Measurements from ENCODE around the gene FOXP1.

FOXP1 gene

DNA sequence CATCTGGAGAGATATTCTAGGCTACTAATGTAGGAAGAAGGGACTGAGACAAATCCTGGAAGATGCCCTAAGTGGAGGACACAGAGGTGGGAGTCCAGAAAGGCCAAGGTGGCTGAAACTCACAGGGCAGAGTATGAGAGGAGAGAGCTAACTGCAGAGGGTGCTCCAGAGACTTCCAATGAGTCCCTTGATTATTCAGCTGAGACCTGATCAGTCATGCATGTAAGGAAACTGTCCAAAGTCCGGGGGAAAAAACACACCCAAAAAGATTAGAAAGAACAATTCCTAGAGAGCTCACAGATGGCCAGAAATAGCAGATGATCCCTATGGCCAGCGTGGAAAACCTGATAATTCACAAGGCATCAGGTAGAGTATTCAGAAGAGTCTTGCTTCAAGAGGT lies 18.7 kb upstream of the FOXP1 start:
- no peak overlapping the region for H3K4me3 ChIP-seq (replicated peaks in 1 of 2; ENCODE audit: low read depth in 2 of 2, low read length in 2 of 2)
- DNase-seq (ENCODE audit: low read depth in 2 of 2): peak in 1 of 2 donors; percentile 7
- TF ChIP-seq, protein P1, sequence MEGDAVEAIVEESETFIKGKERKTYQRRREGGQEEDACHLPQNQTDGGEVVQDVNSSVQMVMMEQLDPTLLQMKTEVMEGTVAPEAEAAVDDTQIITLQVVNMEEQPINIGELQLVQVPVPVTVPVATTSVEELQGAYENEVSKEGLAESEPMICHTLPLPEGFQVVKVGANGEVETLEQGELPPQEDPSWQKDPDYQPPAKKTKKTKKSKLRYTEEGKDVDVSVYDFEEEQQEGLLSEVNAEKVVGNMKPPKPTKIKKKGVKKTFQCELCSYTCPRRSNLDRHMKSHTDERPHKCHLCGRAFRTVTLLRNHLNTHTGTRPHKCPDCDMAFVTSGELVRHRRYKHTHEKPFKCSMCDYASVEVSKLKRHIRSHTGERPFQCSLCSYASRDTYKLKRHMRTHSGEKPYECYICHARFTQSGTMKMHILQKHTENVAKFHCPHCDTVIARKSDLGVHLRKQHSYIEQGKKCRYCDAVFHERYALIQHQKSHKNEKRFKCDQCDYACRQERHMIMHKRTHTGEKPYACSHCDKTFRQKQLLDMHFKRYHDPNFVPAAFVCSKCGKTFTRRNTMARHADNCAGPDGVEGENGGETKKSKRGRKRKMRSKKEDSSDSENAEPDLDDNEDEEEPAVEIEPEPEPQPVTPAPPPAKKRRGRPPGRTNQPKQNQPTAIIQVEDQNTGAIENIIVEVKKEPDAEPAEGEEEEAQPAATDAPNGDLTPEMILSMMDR (IDR thresholded peaks at IDR 0.05; ENCODE audit: low read depth, low read length): no peak

DNA sequence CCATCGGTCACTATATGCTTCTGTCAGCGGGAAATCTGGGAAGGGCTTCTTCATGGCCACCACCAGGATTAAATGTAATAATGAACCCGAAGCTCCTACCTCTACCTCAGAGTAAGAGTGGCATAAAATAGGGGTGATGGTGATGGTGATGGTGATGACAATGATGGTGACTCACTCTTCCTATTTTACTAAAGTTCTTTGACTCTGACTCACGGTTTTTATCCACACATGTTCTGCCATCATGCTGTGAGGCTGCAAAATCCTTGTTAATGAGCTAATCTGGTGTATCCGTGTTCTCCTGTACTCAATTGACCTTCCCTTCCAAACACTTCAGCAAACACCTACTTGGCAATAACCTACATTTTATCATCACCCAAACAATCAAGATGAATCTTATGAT lies 18.3 kb upstream of the FOXP1 start:
- TF ChIP-seq, protein P1 (IDR thresholded peaks at IDR 0.05; ENCODE audit: low read depth, low read length): no peak
- H3K4me3 ChIP-seq (replicated peaks in 1 of 2; ENCODE audit: low read depth in 2 of 2, low read length in 2 of 2): no peak overlapping the region
- DNase-seq (ENCODE audit: low read depth in 2 of 2): peak; percentile 35 to 71

- H3K4me3 ChIP-seq (replicated peaks in 1 of 2; ENCODE audit: low read depth in 2 of 2, low read length in 2 of 2): no peak overlapping the region
- DNase-seq (ENCODE audit: low read depth in 2 of 2): peak in 1 of 2 donors; percentile 2
- TF ChIP-seq, protein P1 (IDR thresholded peaks at IDR 0.05; ENCODE audit: low read depth, low read length): no peak
Observed at GRCh38 chr3:71600646-71601288, 17.2 kb upstream of the FOXP1 start.

- DNase-seq (ENCODE audit: low read depth in 2 of 2): peak; percentile 43 to 48
- TF ChIP-seq, protein P1 (IDR thresholded peaks at IDR 0.05; ENCODE audit: low read depth, low read length): no peak
- H3K4me3 ChIP-seq (replicated peaks in 1 of 2; ENCODE audit: low read depth in 2 of 2, low read length in 2 of 2): no peak overlapping the region
Observed at GRCh38 chr3:71599416-71599815, 15.9 kb upstream of the FOXP1 start.

- DNase-seq (ENCODE audit: low read depth in 2 of 2): no peak
- TF ChIP-seq, protein P1 (IDR thresholded peaks at IDR 0.05; ENCODE audit: low read depth, low read length): no peak
Observed at GRCh38 chr3:71598292-71598691, 14.8 kb upstream of the FOXP1 start.

DNA sequence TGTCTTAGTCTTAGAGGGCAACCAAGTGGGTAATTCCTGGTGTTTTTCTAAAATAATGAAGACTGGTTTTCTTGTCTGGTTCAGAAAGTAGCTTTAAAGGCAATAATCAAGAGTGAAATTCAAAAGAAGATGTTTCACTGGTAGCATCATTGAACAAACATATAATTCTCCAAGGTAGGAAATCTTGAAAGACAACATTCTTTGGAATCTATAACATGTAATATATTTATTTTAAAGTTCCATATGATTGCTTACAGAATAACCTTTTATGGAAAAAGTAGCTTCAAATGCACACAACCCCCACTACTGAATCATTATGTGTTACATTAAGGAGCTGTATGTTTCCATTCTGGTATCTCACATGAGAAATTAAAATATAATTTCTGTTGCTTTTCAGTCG lies 13.8 kb upstream of the FOXP1 start:
- no peak overlapping the region for H3K4me3 ChIP-seq (replicated peaks in 1 of 2; ENCODE audit: low read depth in 2 of 2, low read length in 2 of 2)
- no peak for DNase-seq (ENCODE audit: low read depth in 2 of 2)
- TF ChIP-seq, protein P1 (IDR thresholded peaks at IDR 0.05; ENCODE audit: low read depth, low read length): no peak

More at GRCh38 chr3:71598292-71598691, 14.8 kb upstream of the FOXP1 start:
- H3K4me3 ChIP-seq (replicated peaks in 1 of 2; ENCODE audit: low read depth in 2 of 2, low read length in 2 of 2): no peak overlapping the region

DNA sequence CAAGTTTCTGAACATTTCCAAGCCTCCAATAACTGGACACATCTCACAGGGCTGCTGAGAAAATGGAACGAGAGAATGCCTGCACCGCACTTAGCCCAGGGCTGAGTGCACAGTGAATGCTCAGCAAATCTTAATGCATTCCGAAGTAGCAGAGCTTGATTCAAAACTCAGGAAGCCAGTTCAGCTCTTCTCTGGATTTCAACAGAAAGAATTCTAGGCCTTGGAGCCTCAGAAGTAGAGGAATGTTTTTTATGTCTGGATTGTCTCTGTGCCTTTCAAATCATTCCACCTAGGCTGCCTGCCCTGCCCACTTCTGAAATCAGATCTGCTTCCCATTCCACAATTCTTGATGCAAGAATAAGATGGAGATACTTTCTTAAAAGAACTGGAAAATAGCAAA lies 9.6 kb upstream of the FOXP1 start:
- TF ChIP-seq, protein P1 (IDR thresholded peaks at IDR 0.05; ENCODE audit: low read depth, low read length): no peak
- DNase-seq (ENCODE audit: low read depth in 2 of 2): no peak
- H3K4me3 ChIP-seq (replicated peaks in 1 of 2; ENCODE audit: low read depth in 2 of 2, low read length in 2 of 2): no peak overlapping the region

All from cardiac fibroblast (primary cell).